ENCODE results near the gene ATP8B1.
A peak's percentile ranks its signal among the peaks of the same experiment; 100 is the strongest.

The ATP8B1 gene

GRCh38 chr18:57715671-57716070 lies 87.4 kb downstream of the ATP8B1 start:
- DNase-seq: no peak

GRCh38 chr18:57715073-57715472 lies 88.0 kb downstream of the ATP8B1 start:
- no peak for DNase-seq

GRCh38 chr18:57710226-57710625 lies 92.9 kb downstream of the ATP8B1 start:
- no peak for DNase-seq

GRCh38 chr18:57709335-57709734 lies 93.8 kb downstream of the ATP8B1 start:
- no peak for DNase-seq

GRCh38 chr18:57708288-57708687 lies 94.8 kb downstream of the ATP8B1 start:
- DNase-seq: no peak

- DNase-seq: no peak
These were observed 97.1 kb downstream of the ATP8B1 start for GRCh38 chr18:57705832-57706595.

GRCh38 chr18:57705011-57705410 lies 98.1 kb downstream of the ATP8B1 start:
- DNase-seq: no peak

- peak in 1 of 2 experiments; percentile 25 for DNase-seq
These were observed 104.4 kb downstream of the ATP8B1 start for GRCh38 chr18:57698571-57699276.

GRCh38 chr18:57697426-57697825 lies 105.7 kb downstream of the ATP8B1 start:
- no peak for DNase-seq

- DNase-seq: no peak
These were observed 106.8 kb downstream of the ATP8B1 start for GRCh38 chr18:57696271-57696670.

GRCh38 chr18:57691363-57691762 lies 111.8 kb downstream of the ATP8B1 start:
- no peak for DNase-seq

- DNase-seq: no peak
These were observed 115.1 kb downstream of the ATP8B1 start for GRCh38 chr18:57687970-57688369.

- DNase-seq: no peak
These were observed 119.6 kb downstream of the ATP8B1 start for GRCh38 chr18:57683470-57683869.

GRCh38 chr18:57677262-57678211 lies 125.6 kb downstream of the ATP8B1 start:
- no peak for DNase-seq

- no peak for DNase-seq
These were observed 128.2 kb downstream of the ATP8B1 start for GRCh38 chr18:57674891-57675290.

- no peak for DNase-seq
These were observed 133.1 kb downstream of the ATP8B1 start for GRCh38 chr18:57670046-57670445.

- no peak for DNase-seq
These were observed 135.1 kb downstream of the ATP8B1 start for GRCh38 chr18:57668021-57668420.

GRCh38 chr18:57666818-57667497 lies 136.2 kb downstream of the ATP8B1 start:
- DNase-seq: no peak

GRCh38 chr18:57664568-57665165 lies 138.4 kb downstream of the ATP8B1 start:
- no peak for DNase-seq

GRCh38 chr18:57660961-57661360 lies 142.2 kb downstream of the ATP8B1 start:
- DNase-seq: no peak

- DNase-seq: no peak
These were observed 143.5 kb downstream of the ATP8B1 start for GRCh38 chr18:57659460-57660102.

- DNase-seq: no peak
These were observed 145.6 kb downstream of the ATP8B1 start for GRCh38 chr18:57657542-57657941.

Data from NCI-H187 (cell line).